ENCODE data around the gene UTP25. TPM values are rescaled to one million over a fixed set of nuclear protein-coding genes. Genes with fewer than 3 reads are reported as not detected.
"Not testable (repeated sequence)": the region's sequence is repeated elsewhere in the genome, so short reads cannot be mapped to it uniquely, and the experiment has no call there.

UTP25 gene
- total RNA-seq, 1 donor from 2014 or later = 5.6 TPM

- no peak for DNase-seq (ENCODE audit: low read depth, low spot score)
Observed at GRCh38 chr1:209871006-209871405, 43.2 kb downstream of the UTP25 start.

DNA sequence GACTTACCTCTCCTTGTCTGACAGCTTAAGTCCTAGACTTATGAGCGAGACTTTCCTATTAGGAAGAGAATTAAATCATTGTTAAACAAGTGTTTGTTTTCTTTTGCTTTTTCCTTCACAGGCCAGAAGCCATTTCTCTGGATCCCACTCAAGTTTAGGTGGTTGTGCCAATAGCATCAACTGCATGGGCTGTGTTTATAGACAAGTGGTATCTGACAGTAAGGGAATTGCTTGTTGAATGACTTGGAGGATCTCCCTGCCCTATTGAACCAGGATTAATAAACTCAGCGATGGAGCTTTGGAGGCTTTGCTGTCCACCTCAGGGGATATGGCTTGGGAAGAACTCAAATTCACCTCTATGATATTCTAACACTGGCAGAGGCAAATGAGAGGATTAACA, 43.7 kb downstream of the UTP25 start:
- DNase-seq (ENCODE audit: low read depth, low spot score) = no peak

DNA sequence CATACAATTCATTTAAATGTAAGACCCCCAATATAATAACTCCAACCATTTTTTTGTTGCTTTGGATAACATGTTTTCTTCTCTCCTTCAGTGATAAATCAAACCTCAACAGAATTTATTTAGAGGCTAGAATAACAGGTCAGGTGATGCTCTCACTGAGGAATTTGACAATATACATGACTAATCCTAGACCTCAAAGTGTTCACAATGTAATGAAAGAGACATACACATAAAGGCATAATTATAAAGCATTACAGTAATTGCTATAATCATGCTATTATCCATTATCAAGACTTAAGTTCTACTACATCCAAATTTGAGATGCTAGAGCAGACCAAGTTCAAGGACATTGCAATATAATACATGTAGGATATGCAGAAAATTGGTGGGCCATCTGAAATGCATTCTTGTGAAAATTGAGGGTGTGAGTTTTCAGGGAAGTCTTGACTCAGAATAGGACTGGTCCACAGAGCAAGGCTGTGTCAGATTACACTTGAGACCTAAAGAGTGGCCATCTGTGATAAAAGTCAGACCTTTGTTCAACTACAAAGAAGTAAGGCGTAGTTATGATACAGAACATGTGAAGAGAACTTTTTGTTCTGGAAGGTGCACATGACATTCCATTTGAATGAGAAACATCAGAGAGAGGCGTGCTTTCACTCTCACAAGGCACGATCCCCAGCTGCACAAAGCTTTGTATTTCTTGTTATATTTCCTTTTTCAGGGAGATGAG, 45.5 kb downstream of the UTP25 start:
- no peak for DNase-seq (ENCODE audit: low read depth, low spot score)

DNA sequence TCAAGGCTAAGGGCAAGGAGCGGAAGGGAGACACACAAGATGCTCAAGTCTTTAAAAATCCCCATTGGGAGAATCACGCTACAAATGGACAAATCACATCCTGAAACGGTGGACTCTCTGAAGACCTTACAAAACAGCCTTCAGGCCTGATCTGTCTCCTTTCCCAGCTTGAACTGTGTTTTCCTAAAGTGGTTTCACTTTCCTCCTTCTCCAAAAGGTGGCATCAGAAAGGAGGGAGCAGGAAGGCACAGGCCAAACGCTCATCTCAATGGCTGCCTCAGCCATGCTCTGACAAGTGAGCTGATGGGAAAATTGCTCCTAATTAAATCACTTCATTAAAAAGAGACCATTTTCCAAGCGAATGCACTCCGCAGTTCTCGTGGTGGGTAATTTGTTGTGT, 47.7 kb downstream of the UTP25 start:
- DNase-seq (ENCODE audit: low read depth, low spot score) = no peak

DNA sequence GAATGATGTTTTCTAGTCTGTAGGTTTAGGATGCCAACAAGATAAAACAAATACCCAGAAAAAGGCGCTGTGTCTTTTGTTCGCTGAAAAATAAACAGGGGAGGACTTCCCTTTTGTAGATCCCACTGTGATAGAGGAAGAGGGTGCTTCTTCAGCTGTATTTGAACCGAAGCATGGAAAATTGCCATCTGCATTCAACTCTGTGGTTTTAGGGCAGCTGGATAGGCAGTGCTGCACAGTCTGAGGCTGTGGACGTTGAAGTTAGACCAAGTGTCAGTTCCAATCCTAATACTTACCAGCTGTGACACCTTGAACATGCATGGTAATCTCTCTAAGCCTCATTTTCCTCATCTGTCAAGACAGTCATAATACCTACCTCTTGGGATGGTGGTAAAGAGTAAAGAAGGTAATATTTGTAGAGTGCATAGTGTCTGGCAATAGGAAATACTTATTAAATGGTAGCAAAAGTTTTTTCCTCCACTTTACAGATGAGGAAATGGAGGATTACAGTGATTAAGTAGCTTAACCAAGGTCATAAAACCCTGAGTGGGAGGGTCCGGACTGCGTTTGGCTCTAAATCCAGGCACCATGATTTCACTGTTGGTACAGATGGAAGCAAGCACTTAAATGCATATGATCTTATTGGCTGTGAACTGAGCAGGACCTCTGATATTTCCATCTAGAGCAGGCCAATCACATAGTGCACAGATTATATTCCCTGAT, 48.5 kb downstream of the UTP25 start:
- no peak for DNase-seq (ENCODE audit: low read depth, low spot score)

DNA sequence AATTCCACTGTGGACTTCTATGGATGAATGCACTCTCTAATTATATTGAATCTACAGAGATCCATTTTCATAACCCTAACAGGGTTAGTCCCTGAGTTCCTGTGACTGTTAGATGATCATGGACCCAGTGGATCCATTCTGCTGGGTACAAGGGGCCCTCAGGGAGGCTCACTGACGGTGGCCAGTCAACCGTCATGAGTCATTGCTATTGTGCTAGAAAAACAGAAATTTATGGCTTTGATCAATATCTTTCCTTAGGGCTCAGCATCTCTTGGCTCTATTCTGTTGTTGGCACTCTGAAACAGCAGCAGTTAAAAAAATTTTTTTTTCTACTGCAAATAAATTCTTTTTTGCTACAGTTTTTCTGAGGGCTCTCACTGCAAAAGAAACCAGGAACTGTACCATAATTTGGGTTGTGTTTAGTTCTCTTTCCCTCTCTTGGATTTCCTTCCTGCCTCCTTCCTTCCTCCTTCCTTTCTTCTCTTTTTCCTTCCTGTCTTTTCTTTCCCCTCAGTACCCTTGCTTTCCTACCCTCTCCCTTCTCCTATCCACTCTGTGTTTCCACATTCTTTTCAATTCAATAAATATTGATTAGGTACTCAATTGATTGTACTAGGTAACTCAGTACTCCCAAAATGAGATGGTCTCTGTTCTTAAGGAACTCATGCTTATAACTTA, 49.5 kb downstream of the UTP25 start:
- no peak for DNase-seq (ENCODE audit: low read depth, low spot score)

GRCh38 chr1:209878964-209879363, 51.2 kb downstream of the UTP25 start:
- DNase-seq (ENCODE audit: low read depth, low spot score) = no peak

DNA sequence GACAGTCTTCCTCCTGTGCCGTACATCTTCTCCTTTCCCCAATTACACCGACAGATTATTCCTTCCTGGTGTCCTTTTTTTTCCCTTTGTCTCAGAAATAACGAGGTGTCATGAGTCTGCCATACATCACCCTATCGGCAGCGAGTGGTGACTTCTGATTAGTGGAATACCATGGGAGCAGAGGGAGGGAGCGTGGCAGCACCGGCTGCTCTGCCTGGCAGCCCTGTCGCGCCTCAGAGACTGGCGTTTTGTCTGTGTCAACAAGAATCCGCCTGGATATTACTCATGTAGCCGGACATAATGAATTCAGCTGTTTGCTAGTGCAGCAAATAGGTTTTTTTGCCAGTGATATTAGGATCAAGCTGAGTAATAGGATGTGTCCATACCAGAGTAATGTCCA, 51.8 kb downstream of the UTP25 start:
- DNase-seq (ENCODE audit: low read depth, low spot score) = no peak

DNA sequence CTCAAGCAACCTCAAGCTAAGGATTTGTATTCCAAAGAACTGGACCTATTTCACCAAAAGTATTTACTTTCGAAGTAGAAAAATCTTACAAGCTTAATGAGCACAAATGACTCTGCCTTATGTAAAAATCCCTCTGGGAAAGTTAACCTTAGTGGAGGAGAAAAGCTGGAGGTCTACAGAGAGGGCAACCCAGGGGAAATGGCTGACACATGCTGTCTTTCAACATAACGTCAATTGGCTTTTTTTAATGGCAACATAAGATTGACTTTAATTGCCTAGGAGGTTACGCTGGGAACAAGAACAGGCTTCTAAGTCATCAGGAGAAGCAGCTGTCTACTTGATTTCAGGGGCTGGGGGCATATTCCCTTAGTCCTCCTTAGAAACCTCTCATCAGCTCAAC, 52.3 kb downstream of the UTP25 start:
- no peak for DNase-seq (ENCODE audit: low read depth, low spot score)

DNA sequence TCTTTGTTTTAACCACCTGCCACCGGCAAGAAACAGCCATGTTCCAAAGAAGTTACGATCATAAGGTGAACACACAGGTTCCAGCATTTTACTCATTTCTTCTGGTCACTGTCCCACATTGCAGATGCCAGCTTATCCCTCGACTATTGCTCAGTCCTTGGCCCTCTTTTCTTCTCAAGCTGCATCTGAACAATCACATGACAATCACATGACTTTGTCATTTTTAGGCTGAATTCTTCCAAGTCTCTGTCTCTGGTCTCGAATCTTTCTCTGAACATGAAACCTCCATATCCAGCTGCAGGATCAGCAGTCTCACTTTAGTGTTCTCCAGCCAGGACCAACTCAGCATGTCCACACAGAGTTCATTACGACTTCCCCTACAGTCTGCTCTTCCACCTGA, 53.8 kb downstream of the UTP25 start:
- no peak for DNase-seq (ENCODE audit: low read depth, low spot score)

DNA sequence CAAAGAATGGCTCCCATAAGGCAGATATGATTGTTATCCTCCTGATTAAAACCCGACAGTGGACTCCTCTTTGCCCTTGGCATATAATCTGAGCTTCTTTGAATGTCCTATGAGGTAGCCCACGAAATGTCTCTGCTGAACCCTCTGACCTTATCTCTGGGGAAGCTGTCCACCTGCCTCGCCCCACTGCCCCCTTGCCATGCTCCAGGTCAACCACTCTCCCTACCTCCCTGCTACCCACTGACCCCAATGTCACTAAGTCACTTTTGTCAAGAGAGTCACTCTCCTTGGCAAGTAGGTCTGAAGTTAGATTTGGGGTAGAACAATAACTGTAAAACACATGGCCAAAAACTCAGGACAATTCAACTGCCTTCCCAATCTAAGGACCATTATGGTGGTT, 54.5 kb downstream of the UTP25 start:
- no peak for DNase-seq (ENCODE audit: low read depth, low spot score)

- no peak for DNase-seq (ENCODE audit: low read depth, low spot score)
Observed at GRCh38 chr1:209882942-209883340, 55.2 kb downstream of the UTP25 start.

DNA sequence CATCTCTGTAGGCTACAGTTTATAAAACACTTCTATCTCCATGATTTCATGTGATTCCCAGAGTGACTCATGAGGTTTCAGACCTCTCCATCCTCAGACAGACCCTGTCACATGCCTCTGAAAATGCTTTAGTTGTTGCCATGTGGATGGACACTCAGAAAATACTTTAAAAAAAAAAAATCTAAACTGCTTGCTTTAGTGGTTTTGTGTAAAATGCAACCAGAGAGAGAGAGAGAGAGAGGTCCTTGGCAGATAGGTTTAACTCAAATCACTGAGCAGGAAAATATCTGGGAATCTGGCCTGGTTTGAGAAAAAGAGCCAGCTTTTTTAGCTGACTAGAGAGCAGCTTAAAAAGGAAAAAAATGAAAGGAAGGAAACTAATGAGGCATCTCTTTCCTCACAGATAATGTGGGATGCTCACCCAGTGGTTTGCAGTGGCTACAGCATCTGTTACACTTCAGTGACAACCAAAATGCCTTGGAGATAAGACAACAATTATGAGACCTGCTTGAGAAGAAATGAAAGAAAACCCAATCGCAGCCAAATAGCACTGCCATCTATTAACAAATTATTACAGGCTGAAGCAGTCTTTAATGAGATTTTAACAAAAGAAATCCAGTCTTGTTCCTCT, 55.7 kb downstream of the UTP25 start:
- no peak for DNase-seq (ENCODE audit: low read depth, low spot score)

GRCh38 chr1:209884249-209884648, 56.5 kb downstream of the UTP25 start:
- DNase-seq (ENCODE audit: low read depth, low spot score) = no peak

- peak; percentile 95 for DNase-seq (ENCODE audit: low read depth, low spot score)
Observed at GRCh38 chr1:209884665-209885117, 56.9 kb downstream of the UTP25 start.

GRCh38 chr1:209885403-209886218, 57.8 kb downstream of the UTP25 start:
- no peak for DNase-seq (ENCODE audit: low read depth, low spot score)

DNA sequence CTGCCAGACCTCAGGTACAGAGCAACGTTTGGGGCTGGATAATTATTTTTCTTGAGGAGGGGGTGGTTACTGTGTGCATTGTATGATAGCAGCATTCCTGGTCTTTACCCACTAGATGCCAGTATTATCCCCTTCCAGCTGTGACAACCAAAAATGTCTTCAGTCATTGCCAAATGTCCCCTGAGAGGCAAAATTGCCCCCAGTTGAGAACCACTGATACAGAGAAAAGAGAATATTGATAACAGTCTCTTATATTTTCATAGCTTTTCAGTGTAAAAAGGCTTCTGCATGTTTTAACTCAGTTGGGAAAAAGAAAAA, 58.4 kb downstream of the UTP25 start:
- DNase-seq (ENCODE audit: low read depth, low spot score) = no peak

DNA sequence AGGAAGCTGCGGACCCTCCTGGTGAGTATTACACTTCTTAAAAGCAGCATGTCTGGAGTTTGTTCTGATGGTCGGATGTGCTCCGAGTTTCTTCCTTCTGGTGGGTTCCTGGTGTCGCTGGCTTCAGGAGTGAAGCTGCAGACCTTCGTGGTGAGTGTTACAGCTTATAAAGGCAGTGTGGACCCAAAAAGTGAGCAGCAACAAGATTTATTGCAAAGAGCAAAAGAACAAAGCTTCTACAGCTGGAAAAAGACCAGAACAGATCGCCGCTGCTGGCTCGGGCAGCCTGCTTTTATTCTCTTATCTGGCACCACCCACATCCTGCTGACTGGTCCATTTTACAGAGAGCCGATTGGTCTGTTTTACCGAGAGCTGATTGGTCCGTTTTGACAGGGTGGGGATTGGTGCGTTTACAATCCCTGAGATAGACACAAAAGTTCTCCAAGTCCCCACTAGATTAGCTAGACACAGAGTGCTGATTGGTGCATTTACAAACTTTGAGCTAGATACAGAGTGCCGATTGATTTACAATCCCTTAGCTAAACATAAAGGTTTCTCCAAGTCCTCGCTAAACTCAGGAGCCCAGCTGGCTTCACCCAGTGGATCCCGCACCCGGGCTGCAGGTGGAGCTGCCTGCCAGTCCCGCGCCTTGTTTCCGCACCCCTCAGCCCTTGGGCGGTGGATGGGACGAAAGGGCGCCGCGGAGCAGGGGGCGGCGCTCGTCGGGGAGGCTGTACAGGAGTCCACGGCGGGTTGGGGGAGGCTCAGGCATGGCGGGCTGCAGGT, 60.7 kb downstream of the UTP25 start:
- not testable (repeated sequence) for DNase-seq (ENCODE audit: low read depth, low spot score)

DNA sequence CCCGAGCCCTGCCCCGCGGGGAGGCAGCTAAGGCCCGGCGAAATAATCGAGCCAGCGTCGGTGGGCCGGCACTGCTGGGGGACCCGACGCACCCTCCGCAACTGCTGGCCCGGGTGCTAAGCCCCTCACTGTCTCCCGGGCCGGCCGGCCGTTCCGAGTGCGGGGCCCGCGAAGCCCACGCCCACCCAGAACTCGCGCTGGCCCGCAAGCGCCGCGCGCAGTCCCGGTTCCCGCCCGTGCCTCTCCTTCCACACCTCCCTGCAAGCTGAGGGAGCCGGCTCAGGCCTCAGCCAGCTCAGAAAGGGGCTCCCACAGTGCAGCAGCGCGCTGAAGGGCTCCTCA, 61.3 kb downstream of the UTP25 start:
- DNase-seq (ENCODE audit: low read depth, low spot score) = no peak

DNA sequence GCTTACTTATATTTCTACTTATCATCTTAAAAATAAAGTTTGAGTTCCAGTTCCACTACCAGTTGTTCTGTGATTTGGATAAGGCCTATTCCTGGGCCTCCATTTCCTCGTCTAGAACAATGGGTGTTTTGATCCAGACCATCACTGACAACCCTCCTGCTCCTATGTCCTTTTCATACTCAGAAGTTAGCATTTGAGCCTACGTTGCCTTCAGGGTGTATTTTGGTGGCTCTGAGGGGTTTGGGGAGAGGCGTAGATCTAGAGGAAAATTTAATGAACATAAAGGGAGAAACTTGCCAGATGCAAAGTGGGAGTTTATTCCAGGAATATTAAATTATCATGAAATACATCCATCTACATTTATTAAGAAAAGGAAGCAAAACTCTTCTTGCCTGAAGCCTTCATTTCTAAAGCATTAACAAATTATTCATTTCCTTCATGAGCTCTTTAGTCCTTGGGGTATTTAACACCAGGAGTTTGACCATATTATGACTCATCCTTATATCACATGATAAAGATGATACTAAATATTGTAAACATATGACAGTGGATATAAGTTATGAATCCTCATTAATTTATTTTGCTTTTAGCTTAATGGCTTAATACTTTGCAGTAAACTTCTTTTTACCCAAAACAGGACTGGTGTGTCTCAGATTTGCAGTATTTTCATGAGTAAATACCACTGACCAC, 63.0 kb downstream of the UTP25 start:
- no peak for DNase-seq (ENCODE audit: low read depth, low spot score)

All from pulmonary artery endothelial cell (primary cell).